Mononuclear cell (primary cell): ENCODE measurements around the gene EMILIN3. TPM values are rescaled to one million over a fixed set of nuclear protein-coding genes. Genes with fewer than 3 reads are reported as not detected.

Experiments used
- H3K27me3 ChIP-seq: 2 replicates; pipeline ENCODE4 v1.6.0; 2011; ENCODE audit warnings: low read length, control low read depth; ENCODE audit not compliant: insufficient read depth
- H3K4me1 ChIP-seq: 2 replicates; pipeline ENCODE4 v1.5.1; 2011; ENCODE audit warnings: mild to moderate bottlenecking, low read length, control low read depth; ENCODE audit not compliant: insufficient read depth
- H3K4me3 ChIP-seq: 2 replicates; pipeline ENCODE4 v1.5.1; 2011; ENCODE audit warnings: mild to moderate bottlenecking, low read length, moderate library complexity
- H3K9me3 ChIP-seq: 2 replicates; pipeline ENCODE4 v1.5.1; 2011; ENCODE audit warnings: low read depth, mild to moderate bottlenecking, control low read depth, low read length
- total RNA-seq: library from RNA; depleted of rRNA; stranded (reverse); fragments of >200 nt; gene quantifications from one replicate; pipeline ENCODE4 v1.2.3, GENCODE V29; 2012

EMILIN3 gene
- total RNA-seq, 1 donor = under 0.01 TPM

- Histone ChIP-seq H3K4me3 (no peak overlapping the region), H3K4me1 (no peaks in the 10 kb centered on the region), H3K27me3 (no peaks in the 10 kb centered on the region)
Observed at GRCh38 chr20:41395667-41396664, 29.3 kb upstream of the EMILIN3 start.

GRCh38 chr20:41394931-41395666 is 28.5 kb upstream of the EMILIN3 start:
- Histone ChIP-seq H3K27me3 (no peaks in the 10 kb centered on the region), H3K4me1 (no peaks in the 10 kb centered on the region), H3K4me3 (no peak overlapping the region), H3K9me3 (no peaks in the 10 kb centered on the region)

More at GRCh38 chr20:41395667-41396664, 29.3 kb upstream of the EMILIN3 start:
- H3K9me3 ChIP-seq = no peaks in the 10 kb centered on the region

GRCh38 chr20:41394081-41394480 is 27.5 kb upstream of the EMILIN3 start:
- H3K27me3 ChIP-seq = no peaks in the 10 kb centered on the region
- no peak overlapping the region for H3K4me3 ChIP-seq
- H3K4me1 ChIP-seq = no peaks in the 10 kb centered on the region
- H3K9me3 ChIP-seq = no peaks in the 10 kb centered on the region

GRCh38 chr20:41393705-41394066 is 27.1 kb upstream of the EMILIN3 start:
- H3K27me3 ChIP-seq = no peaks in the 10 kb centered on the region
- no peaks in the 10 kb centered on the region for H3K9me3 ChIP-seq
- no peak overlapping the region for H3K4me3 ChIP-seq
- H3K4me1 ChIP-seq = no peaks in the 10 kb centered on the region

GRCh38 chr20:41392871-41393704 is 26.5 kb upstream of the EMILIN3 start:
- no peaks in the 10 kb centered on the region for H3K27me3 ChIP-seq
- no peaks in the 10 kb centered on the region for H3K9me3 ChIP-seq
- no peaks in the 10 kb centered on the region for H3K4me1 ChIP-seq
- no peak overlapping the region for H3K4me3 ChIP-seq

- H3K4me3 ChIP-seq = no peak overlapping the region
- no peaks in the 10 kb centered on the region for H3K4me1 ChIP-seq
- no peaks in the 10 kb centered on the region for H3K27me3 ChIP-seq
- no peaks in the 10 kb centered on the region for H3K9me3 ChIP-seq
Observed at GRCh38 chr20:41392295-41392694, 25.7 kb upstream of the EMILIN3 start.

GRCh38 chr20:41391587-41392001 is 25.0 kb upstream of the EMILIN3 start:
- Histone ChIP-seq H3K27me3 (no peaks in the 10 kb centered on the region), H3K9me3 (no peaks in the 10 kb centered on the region), H3K4me3 (no peak overlapping the region), H3K4me1 (no peaks in the 10 kb centered on the region)

GRCh38 chr20:41390889-41391288 is 24.3 kb upstream of the EMILIN3 start:
- Histone ChIP-seq H3K9me3 (no peaks in the 10 kb centered on the region), H3K4me3 (no peak overlapping the region), H3K4me1 (no peaks in the 10 kb centered on the region), H3K27me3 (no peaks in the 10 kb centered on the region)

GRCh38 chr20:41387444-41387851 is 20.8 kb upstream of the EMILIN3 start:
- H3K27me3 ChIP-seq = no peaks in the 10 kb centered on the region
- no peaks in the 10 kb centered on the region for H3K4me1 ChIP-seq
- no peaks in the 10 kb centered on the region for H3K9me3 ChIP-seq

GRCh38 chr20:41386502-41387427 is 20.1 kb upstream of the EMILIN3 start:
- Histone ChIP-seq H3K4me1 (no peaks in the 10 kb centered on the region), H3K4me3 (no peak overlapping the region)

More at GRCh38 chr20:41387444-41387851, 20.8 kb upstream of the EMILIN3 start:
- no peak overlapping the region for H3K4me3 ChIP-seq

GRCh38 chr20:41382791-41383305 is 16.2 kb upstream of the EMILIN3 start:
- no peaks in the 10 kb centered on the region for H3K27me3 ChIP-seq
- peaks cover 9% of the 10 kb centered on the region for H3K4me1 ChIP-seq
- H3K9me3 ChIP-seq = no peaks in the 10 kb centered on the region
- H3K4me3 ChIP-seq = no peak overlapping the region

More at GRCh38 chr20:41386502-41387427, 20.1 kb upstream of the EMILIN3 start:
- Histone ChIP-seq H3K9me3 (no peaks in the 10 kb centered on the region), H3K27me3 (no peaks in the 10 kb centered on the region)

- H3K4me1 ChIP-seq = peaks cover 9% of the 10 kb centered on the region
- no peak overlapping the region for H3K4me3 ChIP-seq
- H3K9me3 ChIP-seq = no peaks in the 10 kb centered on the region
- H3K27me3 ChIP-seq = no peaks in the 10 kb centered on the region
Observed at GRCh38 chr20:41380551-41381193, 14.1 kb upstream of the EMILIN3 start.

GRCh38 chr20:41379551-41379950 is 12.9 kb upstream of the EMILIN3 start:
- Histone ChIP-seq H3K4me3 (no peak overlapping the region), H3K9me3 (no peaks in the 10 kb centered on the region), H3K27me3 (no peaks in the 10 kb centered on the region), H3K4me1 (peaks cover 9% of the 10 kb centered on the region)
